ENCODE data around the gene TMPRSS4.
A peak's percentile ranks its signal among the peaks of the same experiment; 100 is the strongest.

Gene TMPRSS4

DNA sequence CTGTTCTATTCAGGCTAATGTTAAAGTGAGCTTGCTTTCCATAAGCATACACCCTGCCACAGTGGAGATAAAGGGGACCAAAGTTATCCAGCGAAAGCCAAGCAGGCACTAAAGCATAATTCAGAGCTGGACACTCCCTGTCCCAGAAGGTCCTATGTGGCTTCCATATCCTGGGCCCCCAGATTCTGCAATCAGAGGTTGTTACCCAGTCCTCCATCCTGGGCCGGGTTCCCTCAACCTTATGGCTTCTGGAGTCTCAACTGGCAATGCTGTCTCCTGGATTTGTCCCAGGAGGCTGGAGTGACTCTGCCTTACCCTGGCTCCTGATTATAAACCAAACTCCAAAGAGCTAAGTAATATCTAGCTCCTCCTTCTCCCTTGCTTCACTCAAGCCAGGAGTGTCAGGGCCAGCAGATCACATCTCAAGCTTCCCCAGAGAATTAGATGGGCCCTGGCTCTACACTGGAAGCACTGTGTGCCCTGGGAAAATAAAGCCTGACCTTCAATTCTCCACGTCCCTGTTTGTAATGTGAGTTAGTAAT is 23.9 kb downstream of the TMPRSS4 start:
- H3K4me3 ChIP-seq (ENCODE audit: low read depth, low read length): no peak overlapping the region
- TF ChIP-seq, protein P1, sequence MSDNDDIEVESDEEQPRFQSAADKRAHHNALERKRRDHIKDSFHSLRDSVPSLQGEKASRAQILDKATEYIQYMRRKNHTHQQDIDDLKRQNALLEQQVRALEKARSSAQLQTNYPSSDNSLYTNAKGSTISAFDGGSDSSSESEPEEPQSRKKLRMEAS (IDR thresholded peaks at IDR 0.05; ENCODE audit: low read depth, low read length): no peak
- TF ChIP-seq, protein P2, sequence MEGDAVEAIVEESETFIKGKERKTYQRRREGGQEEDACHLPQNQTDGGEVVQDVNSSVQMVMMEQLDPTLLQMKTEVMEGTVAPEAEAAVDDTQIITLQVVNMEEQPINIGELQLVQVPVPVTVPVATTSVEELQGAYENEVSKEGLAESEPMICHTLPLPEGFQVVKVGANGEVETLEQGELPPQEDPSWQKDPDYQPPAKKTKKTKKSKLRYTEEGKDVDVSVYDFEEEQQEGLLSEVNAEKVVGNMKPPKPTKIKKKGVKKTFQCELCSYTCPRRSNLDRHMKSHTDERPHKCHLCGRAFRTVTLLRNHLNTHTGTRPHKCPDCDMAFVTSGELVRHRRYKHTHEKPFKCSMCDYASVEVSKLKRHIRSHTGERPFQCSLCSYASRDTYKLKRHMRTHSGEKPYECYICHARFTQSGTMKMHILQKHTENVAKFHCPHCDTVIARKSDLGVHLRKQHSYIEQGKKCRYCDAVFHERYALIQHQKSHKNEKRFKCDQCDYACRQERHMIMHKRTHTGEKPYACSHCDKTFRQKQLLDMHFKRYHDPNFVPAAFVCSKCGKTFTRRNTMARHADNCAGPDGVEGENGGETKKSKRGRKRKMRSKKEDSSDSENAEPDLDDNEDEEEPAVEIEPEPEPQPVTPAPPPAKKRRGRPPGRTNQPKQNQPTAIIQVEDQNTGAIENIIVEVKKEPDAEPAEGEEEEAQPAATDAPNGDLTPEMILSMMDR (IDR thresholded peaks at IDR 0.05; ENCODE audit: low read depth, low read length): no peak
- TF ChIP-seq MYC (IDR thresholded peaks at IDR 0.05; ENCODE audit: low read depth, low read length) (no peak), POLR2A (IDR thresholded peaks at IDR 0.05; ENCODE audit: extremely low read depth, insufficient read length) (no peak)
- no peak for DNase-seq (ENCODE audit: low read depth)

DNA sequence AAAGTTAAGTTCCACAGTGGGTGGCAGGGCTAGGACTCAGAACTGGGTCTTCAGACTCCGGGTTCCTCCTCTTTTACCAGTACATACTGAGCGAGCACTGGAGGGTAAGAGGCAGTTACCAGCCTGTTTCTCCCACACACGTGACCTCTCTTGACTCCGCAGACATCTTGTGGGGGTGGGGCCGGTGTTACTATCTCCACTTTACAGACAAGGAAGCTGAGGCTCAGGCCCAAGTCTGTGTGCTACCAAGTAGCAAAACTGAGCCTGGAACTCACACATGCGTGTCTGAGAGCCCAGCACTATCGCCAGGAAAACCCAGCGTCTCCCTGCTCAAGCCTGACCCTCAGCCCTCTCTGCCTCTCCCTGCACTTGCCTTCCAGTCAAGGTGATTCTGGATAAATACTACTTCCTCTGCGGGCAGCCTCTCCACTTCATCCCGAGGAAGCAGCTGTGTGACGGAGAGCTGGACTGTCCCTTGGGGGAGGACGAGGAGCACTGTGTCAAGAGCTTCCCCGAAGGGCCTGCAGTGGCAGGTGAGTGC is 25.9 kb downstream of the TMPRSS4 start:
- peak; percentile 86 for DNase-seq (ENCODE audit: low read depth)
- peak overlapping the region; percentile 17 for H3K4me3 ChIP-seq (ENCODE audit: low read depth, low read length)
- TF ChIP-seq, protein P2 (IDR thresholded peaks at IDR 0.05; ENCODE audit: low read depth, low read length): no peak
- TF ChIP-seq, protein P1 (IDR thresholded peaks at IDR 0.05; ENCODE audit: low read depth, low read length): no peak
- TF ChIP-seq MYC (IDR thresholded peaks at IDR 0.05; ENCODE audit: low read depth, low read length) (no peak), POLR2A (IDR thresholded peaks at IDR 0.05; ENCODE audit: extremely low read depth, insufficient read length) (no peak)

DNA sequence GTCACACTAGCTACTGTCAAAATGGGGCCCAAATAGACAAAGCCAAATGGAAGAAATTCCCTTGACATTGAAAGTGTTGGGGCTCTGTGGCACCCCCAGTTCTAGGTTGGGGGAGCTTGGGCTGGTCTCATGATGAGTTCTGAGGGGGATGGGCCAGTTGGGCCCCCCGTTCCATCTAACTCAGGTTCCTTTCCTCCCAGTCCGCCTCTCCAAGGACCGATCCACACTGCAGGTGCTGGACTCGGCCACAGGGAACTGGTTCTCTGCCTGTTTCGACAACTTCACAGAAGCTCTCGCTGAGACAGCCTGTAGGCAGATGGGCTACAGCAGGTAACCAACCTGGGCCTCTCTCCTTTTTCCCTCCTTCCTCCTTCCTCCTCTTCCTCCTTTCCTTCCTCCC is 27.6 kb downstream of the TMPRSS4 start:
- no peak for DNase-seq (ENCODE audit: low read depth)
- no peak for TF ChIP-seq POLR2A (IDR thresholded peaks at IDR 0.05; ENCODE audit: extremely low read depth, insufficient read length)
- TF ChIP-seq MYC (IDR thresholded peaks at IDR 0.05; ENCODE audit: low read depth, low read length): no peak
- TF ChIP-seq, protein P1 (IDR thresholded peaks at IDR 0.05; ENCODE audit: low read depth, low read length): no peak
- TF ChIP-seq, protein P2 (IDR thresholded peaks at IDR 0.05; ENCODE audit: low read depth, low read length): no peak
- no peak overlapping the region for H3K4me3 ChIP-seq (ENCODE audit: low read depth, low read length)

DNA sequence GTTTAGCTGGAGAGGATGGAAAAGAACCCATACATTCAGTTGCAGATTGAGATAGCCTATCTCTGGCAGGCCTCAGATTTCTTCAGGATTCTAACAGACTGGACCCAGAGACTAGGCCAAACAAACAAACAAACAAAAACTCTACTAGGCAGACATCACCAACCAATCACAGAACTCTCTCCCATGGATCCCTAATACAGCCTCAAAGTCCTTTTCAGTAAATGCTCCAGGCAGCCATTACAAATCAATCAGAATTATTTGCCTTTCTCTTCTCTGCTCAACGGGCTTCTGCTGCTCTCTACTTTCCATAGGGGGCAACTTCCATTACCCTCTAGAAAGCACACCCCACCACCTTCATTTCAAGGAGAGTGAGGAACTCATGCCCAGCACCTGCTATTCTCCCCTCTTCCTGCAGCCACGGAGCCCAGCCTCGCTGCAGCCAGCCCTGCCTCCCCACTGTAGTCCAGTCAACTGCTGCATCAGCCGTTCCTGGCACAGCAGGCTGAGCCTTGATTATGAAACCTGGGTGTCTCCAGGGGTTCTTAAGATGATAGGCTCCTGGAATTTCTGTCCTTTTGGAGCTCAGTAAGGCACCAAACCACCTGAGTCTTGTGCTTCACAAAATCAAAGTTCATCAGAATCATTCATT is 28.9 kb downstream of the TMPRSS4 start:
- TF ChIP-seq POLR2A (IDR thresholded peaks at IDR 0.05; ENCODE audit: extremely low read depth, insufficient read length): no peak
- TF ChIP-seq MYC (IDR thresholded peaks at IDR 0.05; ENCODE audit: low read depth, low read length): no peak
- TF ChIP-seq, protein P2 (IDR thresholded peaks at IDR 0.05; ENCODE audit: low read depth, low read length): no peak
- TF ChIP-seq, protein P1 (IDR thresholded peaks at IDR 0.05; ENCODE audit: low read depth, low read length): no peak
- no peak overlapping the region for H3K4me3 ChIP-seq (ENCODE audit: low read depth, low read length)
- DNase-seq (ENCODE audit: low read depth): no peak

DNA sequence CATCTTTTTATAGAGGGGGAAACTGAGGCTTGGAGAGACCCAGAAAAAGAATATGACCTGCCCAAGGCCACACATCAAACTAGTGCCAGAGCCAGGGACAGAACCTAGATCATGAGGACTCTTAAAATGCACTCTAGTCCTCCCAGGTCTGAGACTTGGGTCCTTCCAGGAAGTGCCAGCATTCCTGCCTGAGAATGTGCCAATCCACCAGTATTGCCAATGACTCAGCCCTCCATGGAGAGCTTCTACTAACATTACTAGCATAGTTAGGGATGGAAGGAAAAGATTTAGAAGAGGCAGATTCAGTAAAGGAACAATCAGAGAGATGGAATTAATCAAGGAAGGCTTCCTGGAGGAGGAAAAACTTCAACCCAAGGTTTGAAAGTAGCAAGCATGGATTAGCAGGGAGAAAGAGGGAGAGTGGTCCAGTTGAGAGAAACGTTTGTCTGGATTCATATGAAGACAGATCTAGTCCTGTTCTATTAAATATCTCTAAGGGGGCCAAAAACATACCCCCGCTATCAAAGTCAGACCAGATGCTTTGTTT is 30.0 kb downstream of the TMPRSS4 start:
- DNase-seq (ENCODE audit: low read depth): no peak
- H3K4me3 ChIP-seq (ENCODE audit: low read depth, low read length): no peak overlapping the region
- TF ChIP-seq MYC (IDR thresholded peaks at IDR 0.05; ENCODE audit: low read depth, low read length): no peak
- no peak for TF ChIP-seq POLR2A (IDR thresholded peaks at IDR 0.05; ENCODE audit: extremely low read depth, insufficient read length)
- TF ChIP-seq, protein P1 (IDR thresholded peaks at IDR 0.05; ENCODE audit: low read depth, low read length): no peak
- TF ChIP-seq, protein P2 (IDR thresholded peaks at IDR 0.05; ENCODE audit: low read depth, low read length): no peak
